GM12878 (cell line): ENCODE data around the gene CGREF1. TPM values are rescaled to one million over a fixed set of nuclear protein-coding genes. Genes with fewer than 3 reads are reported as not detected.
A peak's percentile ranks its signal among the peaks of the same experiment; 100 is the strongest.

ENCODE experiments used
- ATAC-seq: fragments of 200-7000 bp; cut with Tn5 transposase; 3 replicates; pipeline ENCODE4 v1.9.1; 2020; ENCODE audit warnings: mild to moderate bottlenecking, moderate library complexity
- BruUV-seq: library from RNA; stranded (reverse); fragments of 400-500 nt; replicated peaks from 2 replicates; lab custom pipeline; 2021; lab: Mats Ljungman, UMichigan
- CTCF ChIA-PET: fragments of 300-600 bp; sonication (Branson Sonifier 250); formaldehyde crosslinking; extraction: SDS; loops from one replicate; lab custom pipeline; 2021; ENCODE audit warnings: inconsistent platforms; lab: Yijun Ruan, JAX
- POLR2A ChIA-PET: fragments of 350-600 bp; formaldehyde crosslinking; extraction: SDS; loops from one replicate; lab custom pipeline; 2021; ENCODE audit warnings: inconsistent platforms; lab: Charles Lee
- RAD21 ChIA-PET: fragments of 300-600 bp; sonication (Branson Sonifier 250); formaldehyde crosslinking; loops from one replicate; lab custom pipeline; 2023; ENCODE audit warnings: antibody characterized with exemption; ENCODE audit not compliant: unreplicated experiment; lab: Charles Lee
- SMC1A ChIA-PET: fragments of 300-600 bp; sonication (Branson Sonifier 250); formaldehyde crosslinking; loops from one replicate; lab custom pipeline; 2023; ENCODE audit not compliant: unreplicated experiment, uncharacterized antibody; lab: Charles Lee
- DNase-seq: peaks from one replicate; pipeline ENCODE4 v3.0.0-alpha.2; 2011; ENCODE audit warnings: low read depth, low spot score
- FAIRE-seq: peaks from 3 replicates; lab custom pipeline; 2011; peaks lifted over from hg19 to GRCh38; lab: Jason Lieb, UNC
- H2AFZ ChIP-seq: 2 replicates; pipeline ENCODE4 v1.6.0; 2011; ENCODE audit warnings: low read depth, low read length, control low read depth; ENCODE audit not compliant: control insufficient read depth
- H3K27ac ChIP-seq: 2 replicates; pipeline ENCODE4 v1.5.1; 2011; ENCODE audit warnings: control low read depth; ENCODE audit not compliant: control insufficient read depth, insufficient read depth
- H3K27me3 ChIP-seq, 2 experiments: replicated peaks in 1 of 2; 2 replicates each; pipeline versions ENCODE4 v1.6.0 to v1.6.1; 2011; ENCODE audit warnings: low read length in 1 of 2; ENCODE audit not compliant: control insufficient read depth in 2 of 2, insufficient read depth in 2 of 2
- H3K36me3 ChIP-seq, 2 experiments: 2 replicates each; pipeline ENCODE4 v1.5.1; 2011; ENCODE audit warnings: low read length in 1 of 2; ENCODE audit not compliant: control insufficient read depth in 2 of 2, insufficient read depth in 2 of 2
- H3K4me1 ChIP-seq: 2 replicates; pipeline ENCODE4 v1.6.1; 2011; ENCODE audit warnings: mild to moderate bottlenecking, low read length, moderate library complexity, mixed read lengths; ENCODE audit not compliant: control insufficient read depth, insufficient read depth
- H3K4me2 ChIP-seq: 2 replicates; pipeline ENCODE4 v1.6.0; 2011; ENCODE audit warnings: control low read depth; ENCODE audit not compliant: control insufficient read depth, insufficient read depth
- H3K4me3 ChIP-seq: fragments of 200-600 bp; sonication (generic); 2 replicates; pipeline ENCODE4 v1.5.1; 2016
- H3K79me2 ChIP-seq: 2 replicates; pipeline ENCODE4 v1.6.0; 2011; ENCODE audit warnings: low read length; ENCODE audit not compliant: control insufficient read depth, insufficient read depth
- H3K9ac ChIP-seq: 2 replicates; pipeline ENCODE4 v1.8.0; 2011; ENCODE audit warnings: low read length, control low read depth, mixed read lengths; ENCODE audit not compliant: control insufficient read depth, insufficient read depth
- H3K9me3 ChIP-seq: replicated peaks from 3 replicates; pipeline ENCODE4 v1.5.1; 2011; ENCODE audit warnings: mild to moderate bottlenecking, low read length; ENCODE audit not compliant: control insufficient read depth, insufficient read depth
- H4K20me1 ChIP-seq: 2 replicates; pipeline ENCODE4 v1.6.0; 2011; ENCODE audit not compliant: control insufficient read depth, insufficient read depth
- HDAC2 ChIP-seq: fragments of 200-600 bp; sonication (generic); IDR thresholded peaks from 2 replicates; pipeline ENCODE4 v1.6.1; 2017
- HDGF ChIP-seq: fragments of 450-650 bp; IDR thresholded peaks from 2 replicates; pipeline ENCODE4 v1.6.1; 2016; ENCODE audit warnings: antibody characterized with exemption
- IKZF1 ChIP-seq: fragments of 450-650 bp; conservative IDR thresholded peaks from 2 replicates; pipeline ENCODE4 v1.6.1; 2017; ENCODE audit warnings: antibody characterized with exemption, mild to moderate bottlenecking
- MEF2B ChIP-seq: fragments of 450-650 bp; IDR thresholded peaks from 2 replicates; pipeline ENCODE4 v1.6.1; 2018; ENCODE audit warnings: mild to moderate bottlenecking, moderate library complexity; ENCODE audit not compliant: partially characterized antibody, poor library complexity, severe bottlenecking
- MTA3 ChIP-seq: IDR thresholded peaks from 2 replicates; pipeline ENCODE4 v1.6.1; 2012; ENCODE audit warnings: low read length, inconsistent platforms, borderline replicate concordance
- POLR2AphosphoS5 ChIP-seq: IDR thresholded peaks from 2 replicates; pipeline ENCODE4 v1.6.1; 2011; ENCODE audit warnings: mild to moderate bottlenecking, low read length, inconsistent platforms
- POU2F2 ChIP-seq: IDR thresholded peaks from 3 replicates; pipeline ENCODE4 v1.6.1; 2011; ENCODE audit warnings: low read depth, mild to moderate bottlenecking, low read length, borderline replicate concordance
- WRNIP1 ChIP-seq: IDR thresholded peaks from 2 replicates; pipeline ENCODE4 v1.6.1; 2011; ENCODE audit warnings: low read depth, low read length, improper control_type of control experiment, borderline replicate concordance
- ZNF622 ChIP-seq: fragments of 450-650 bp; IDR thresholded peaks from 2 replicates; pipeline ENCODE4 v1.6.1; 2017; ENCODE audit warnings: mild to moderate bottlenecking, inconsistent platforms
- ZSCAN29 ChIP-seq: fragments of 450-650 bp; IDR thresholded peaks from 2 replicates; pipeline ENCODE4 v1.6.1; 2017; ENCODE audit warnings: mild to moderate bottlenecking, moderate library complexity
- WGBS: methylation state at CpG from one replicate; pipeline ENCODE4 v1.1.6; 2016; ENCODE audit warnings: low lambda C conversion rate; ENCODE audit not compliant: insufficient replicate concordance, insufficient coverage; ENCODE audit errors: missing lambda C conversion rate; 5-methylcytosine and 5-hydroxymethylcytosine counted together
- in situ Hi-C: fragments of 300-500 bp; cut with MboI; formaldehyde crosslinking; loops from 9 replicates; pipeline ENCODE4 v1.14.3; 2018; ENCODE audit warnings: mixed read lengths
- intact Hi-C: fragments of 100-400 bp; cut with micrococcal nuclease; formaldehyde crosslinking; loops from one replicate; pipeline ENCODE4 v1.14.2; 2022; ENCODE audit not compliant: unreplicated experiment
- polyA plus RNA-seq, 11 experiments: library from polyadenylated mRNA; depleted of rRNA in 4 of 11; unstranded in 6 of 11; stranded (reverse) in 5 of 11; fragments of >200 nt; fragmentation: Nextera tagmentation in 4 of 11; fragmentation: Illumina TruSeq in 1 of 11; extraction: Ambion mirVana in 4 of 11; extraction: Trizol in 1 of 11; gene quantifications; 1 replicate in 1 of 11; 2 replicates in 10 of 11; pipeline versions ENCODE4 v1.2.1 to v1.2.3, GENCODE V29; 2011 to 2016; ENCODE audit warnings: inconsistent platforms in 2 of 11, missing spikeins in 2 of 11, low read depth in 1 of 11
- total RNA-seq, 4 experiments: library from RNA; depleted of rRNA in 3 of 4; stranded (reverse); fragments of >200 nt in 3 of 4; fragmentation: Illumina TruSeq in 1 of 4; extraction: Trizol in 1 of 4; gene quantifications; 2 replicates each; pipeline versions ENCODE4 v1.2.1 to v1.2.3, GENCODE V29; 2013 to 2021
- TF ChIP-seq, protein P1 (sequence below): IDR thresholded peaks from 2 replicates; pipeline ENCODE4 v1.6.1; 2012; ENCODE audit warnings: low read depth, low read length, improper control_type of control experiment
- TF ChIP-seq, protein P2 (sequence below): fragments of 450-650 bp; IDR thresholded peaks from 2 replicates; pipeline ENCODE4 v1.6.1; 2017; ENCODE audit warnings: borderline replicate concordance
- TF ChIP-seq, protein P3 (sequence below): fragments of 450-650 bp; IDR thresholded peaks from 2 replicates; pipeline ENCODE4 v1.6.1; 2017; ENCODE audit warnings: mild to moderate bottlenecking, low read depth, inconsistent platforms; ENCODE audit not compliant: poor library complexity, severe bottlenecking
- TF ChIP-seq, protein P4 (sequence below): fragments of 450-650 bp; IDR thresholded peaks from 2 replicates; pipeline ENCODE4 v1.6.1; 2016; ENCODE audit warnings: mild to moderate bottlenecking

Gene CGREF1
- total and polyA plus RNA-seq, 10 of the 15 experiments (the other 5 are each of a cell fraction or from before 2014, with no cell fraction given) = 0.06 to 0.21 TPM; not detected in 8

DNA sequence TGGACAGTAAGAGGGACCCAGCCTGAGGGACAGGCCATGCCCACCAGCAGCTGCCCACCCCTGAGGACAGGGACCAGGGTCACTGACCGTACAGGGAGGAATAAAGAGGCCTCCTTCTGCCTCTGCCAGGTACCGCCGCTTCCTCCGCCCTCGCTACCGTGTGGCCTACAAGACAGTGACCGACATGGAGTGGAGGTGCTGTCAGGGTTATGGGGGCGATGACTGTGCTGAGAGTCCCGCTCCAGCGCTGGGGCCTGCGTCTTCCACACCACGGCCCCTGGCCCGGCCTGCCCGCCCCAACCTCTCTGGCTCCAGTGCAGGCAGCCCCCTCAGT lies 38.4 kb downstream of the CGREF1 start:
- ATAC-seq (no peak), FAIRE-seq (no peak), DNase-seq (no peak)
- BruUV-seq = no TSS peak
- in situ Hi-C loops = loop anchor here (10.0 kb wide), 1 partner anchor 116 kb away; no protein-coding TSS in a partner anchor
- ChIA-PET SMC1A (interaction anchor here (0.6 to 3.6 kb wide), 4 partner anchors 8 to 34 kb away, joined by 3 to 19 read pairs (median 8); partner anchors contain the start of genes AGBL5 and OST4), CTCF (interaction anchor here (0.9 to 8.6 kb wide), 10 partner anchors 8 to 242 kb away, joined by 3 to 85 read pairs (median 6); partner anchors contain the start of genes AGBL5, MPV17 and OST4), RAD21 (interaction anchor here (0.9 to 2.3 kb wide), 7 partner anchors 8 to 234 kb away, joined by 3 to 22 read pairs (median 4); partner anchors contain the start of genes AGBL5 and OST4), POLR2A (interaction anchor here (0.5 to 4.9 kb wide), 11 partner anchors 8 to 290 kb away, joined by 3 to 43 read pairs (median 3); partner anchors contain the start of genes AGBL5, EIF2B4, OST4 and SNX17)
- H3K79me2 ChIP-seq = no peaks in the 10 kb centered on the region
- H3K4me1 ChIP-seq = peaks cover 34% of the 10 kb centered on the region
- no peak overlapping the region for H3K4me3 ChIP-seq
- H4K20me1 ChIP-seq = no peaks in the 10 kb centered on the region
- no peaks in the 10 kb centered on the region for H3K27me3 ChIP-seq
- intact Hi-C loops = loop anchor here (2.0 kb wide), 1 partner anchor 48 kb away; the partner anchor contains the start of gene TMEM214
- H3K4me2 ChIP-seq = peak overlapping the region; percentile 94; the same call in 1 of the 2 replicates
- no peak overlapping the region for H3K9ac ChIP-seq
- peak overlapping the region; percentile 91 for H2AFZ ChIP-seq
- WGBS = 95% methylated on average over 14 of the region's 14 CpGs
- H3K36me3 ChIP-seq = no peaks in the 10 kb centered on the region
- TF ChIP-seq IKZF1 = no peak
- TF ChIP-seq MEF2B = no peak
- TF ChIP-seq POLR2AphosphoS5 = no peak
- no peak for TF ChIP-seq HDGF
- no peak for TF ChIP-seq ZNF622
- TF ChIP-seq, protein P1, sequence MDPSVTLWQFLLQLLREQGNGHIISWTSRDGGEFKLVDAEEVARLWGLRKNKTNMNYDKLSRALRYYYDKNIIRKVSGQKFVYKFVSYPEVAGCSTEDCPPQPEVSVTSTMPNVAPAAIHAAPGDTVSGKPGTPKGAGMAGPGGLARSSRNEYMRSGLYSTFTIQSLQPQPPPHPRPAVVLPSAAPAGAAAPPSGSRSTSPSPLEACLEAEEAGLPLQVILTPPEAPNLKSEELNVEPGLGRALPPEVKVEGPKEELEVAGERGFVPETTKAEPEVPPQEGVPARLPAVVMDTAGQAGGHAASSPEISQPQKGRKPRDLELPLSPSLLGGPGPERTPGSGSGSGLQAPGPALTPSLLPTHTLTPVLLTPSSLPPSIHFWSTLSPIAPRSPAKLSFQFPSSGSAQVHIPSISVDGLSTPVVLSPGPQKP = no peak
- TF ChIP-seq WRNIP1 = no peak
- TF ChIP-seq HDAC2 = no peak
- TF ChIP-seq, protein P2, sequence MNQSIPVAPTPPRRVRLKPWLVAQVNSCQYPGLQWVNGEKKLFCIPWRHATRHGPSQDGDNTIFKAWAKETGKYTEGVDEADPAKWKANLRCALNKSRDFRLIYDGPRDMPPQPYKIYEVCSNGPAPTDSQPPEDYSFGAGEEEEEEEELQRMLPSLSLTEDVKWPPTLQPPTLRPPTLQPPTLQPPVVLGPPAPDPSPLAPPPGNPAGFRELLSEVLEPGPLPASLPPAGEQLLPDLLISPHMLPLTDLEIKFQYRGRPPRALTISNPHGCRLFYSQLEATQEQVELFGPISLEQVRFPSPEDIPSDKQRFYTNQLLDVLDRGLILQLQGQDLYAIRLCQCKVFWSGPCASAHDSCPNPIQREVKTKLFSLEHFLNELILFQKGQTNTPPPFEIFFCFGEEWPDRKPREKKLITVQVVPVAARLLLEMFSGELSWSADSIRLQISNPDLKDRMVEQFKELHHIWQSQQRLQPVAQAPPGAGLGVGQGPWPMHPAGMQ = no peak
- TF ChIP-seq, protein P3, sequence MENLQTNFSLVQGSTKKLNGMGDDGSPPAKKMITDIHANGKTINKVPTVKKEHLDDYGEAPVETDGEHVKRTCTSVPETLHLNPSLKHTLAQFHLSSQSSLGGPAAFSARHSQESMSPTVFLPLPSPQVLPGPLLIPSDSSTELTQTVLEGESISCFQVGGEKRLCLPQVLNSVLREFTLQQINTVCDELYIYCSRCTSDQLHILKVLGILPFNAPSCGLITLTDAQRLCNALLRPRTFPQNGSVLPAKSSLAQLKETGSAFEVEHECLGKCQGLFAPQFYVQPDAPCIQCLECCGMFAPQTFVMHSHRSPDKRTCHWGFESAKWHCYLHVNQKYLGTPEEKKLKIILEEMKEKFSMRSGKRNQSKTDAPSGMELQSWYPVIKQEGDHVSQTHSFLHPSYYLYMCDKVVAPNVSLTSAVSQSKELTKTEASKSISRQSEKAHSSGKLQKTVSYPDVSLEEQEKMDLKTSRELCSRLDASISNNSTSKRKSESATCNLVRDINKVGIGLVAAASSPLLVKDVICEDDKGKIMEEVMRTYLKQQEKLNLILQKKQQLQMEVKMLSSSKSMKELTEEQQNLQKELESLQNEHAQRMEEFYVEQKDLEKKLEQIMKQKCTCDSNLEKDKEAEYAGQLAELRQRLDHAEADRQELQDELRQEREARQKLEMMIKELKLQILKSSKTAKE = no peak
- TF ChIP-seq MTA3 = no peak
- TF ChIP-seq, protein P4, sequence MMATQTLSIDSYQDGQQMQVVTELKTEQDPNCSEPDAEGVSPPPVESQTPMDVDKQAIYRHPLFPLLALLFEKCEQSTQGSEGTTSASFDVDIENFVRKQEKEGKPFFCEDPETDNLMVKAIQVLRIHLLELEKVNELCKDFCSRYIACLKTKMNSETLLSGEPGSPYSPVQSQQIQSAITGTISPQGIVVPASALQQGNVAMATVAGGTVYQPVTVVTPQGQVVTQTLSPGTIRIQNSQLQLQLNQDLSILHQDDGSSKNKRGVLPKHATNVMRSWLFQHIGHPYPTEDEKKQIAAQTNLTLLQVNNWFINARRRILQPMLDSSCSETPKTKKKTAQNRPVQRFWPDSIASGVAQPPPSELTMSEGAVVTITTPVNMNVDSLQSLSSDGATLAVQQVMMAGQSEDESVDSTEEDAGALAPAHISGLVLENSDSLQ = no peak
- no peak for TF ChIP-seq ZSCAN29
- TF ChIP-seq POU2F2 = no peak
- TF ChIP-seq, all 136 proteins: peak for 0
- Histone ChIP-seq H3K27ac (no peak overlapping the region), H3K9me3 (no peaks in the 10 kb centered on the region)
